ENCODE results near the gene CRTC2.
A peak's percentile ranks its signal among the peaks of the same experiment; 100 is the strongest.

CRTC2 gene

GRCh38 chr1:153970346-153970745, 11.9 kb upstream of the CRTC2 start:
- Histone ChIP-seq H3K4ac (ENCODE audit: low read depth, low read length) (no peak overlapping the region), H3K4me3 (ENCODE audit: low read depth, low read length) (no peak overlapping the region)
- no CpG with 5 or more reads among the region's 2 CpGs for WGBS (ENCODE audit: extremely low coverage, insufficient coverage, insufficient read length)

GRCh38 chr1:153968972-153969371, 10.6 kb upstream of the CRTC2 start:
- Histone ChIP-seq H4K8ac (ENCODE audit: low read depth, low read length) (no peak overlapping the region), H3K79me2 (ENCODE audit: control insufficient read depth, insufficient read depth, low read length, poor library complexity) (peaks cover 3% of the 10 kb centered on the region), H3K18ac (ENCODE audit: low read length) (no peak overlapping the region), H3K9me3 (ENCODE audit: insufficient read depth, low read depth, low read length) (peaks cover 2% of the 10 kb centered on the region), H3K4me3 (ENCODE audit: low read depth, low read length) (no peak overlapping the region), H3K4me2 (ENCODE audit: low read length) (no peak overlapping the region), H3K23ac (ENCODE audit: low read length) (no peak overlapping the region), H3K27me3 (ENCODE audit: insufficient read depth, low read length) (no peaks in the 10 kb centered on the region), H2BK5ac (ENCODE audit: low read depth, low read length, poor library complexity) (no peak overlapping the region), H3K4me1 (ENCODE audit: control insufficient read depth in 1 of 2, insufficient read depth in 2 of 2, low read length in 2 of 2) (peaks cover 6 to 10% of the 10 kb centered on the region in 2 experiments), H4K91ac (ENCODE audit: low read depth, low read length) (no peak overlapping the region), H3K4ac (ENCODE audit: low read depth, low read length) (no peak overlapping the region), H2BK120ac (ENCODE audit: insufficient read depth, low read length, poor library complexity) (no peak overlapping the region), H2BK12ac (ENCODE audit: low read length) (no peak overlapping the region), H3K9ac (ENCODE audit: low read length) (no peak overlapping the region), H3K27ac (ENCODE audit: low read depth, low read length) (no peak overlapping the region), H3K79me1 (ENCODE audit: low read length) (peaks cover 12% of the 10 kb centered on the region), H2AK5ac (ENCODE audit: low read length) (no peak overlapping the region), H3K36me3 (ENCODE audit: control insufficient read depth in 1 of 2, insufficient read depth in 2 of 2, low read length in 2 of 2) (peaks cover 8 to 12% of the 10 kb centered on the region in 2 experiments), H3K14ac (ENCODE audit: low read length) (no peak overlapping the region), H2AFZ (ENCODE audit: insufficient read depth, low read length, poor library complexity) (no peak overlapping the region), H4K12ac (ENCODE audit: low read depth, low read length) (no peak overlapping the region)
- no peak for DNase-seq
- no CpG with 5 or more reads among the region's 2 CpGs for WGBS (ENCODE audit: extremely low coverage, insufficient coverage, insufficient read length)

More at GRCh38 chr1:153970346-153970745, 11.9 kb upstream of the CRTC2 start:
- H3K27me3 ChIP-seq (ENCODE audit: insufficient read depth, low read length) = no peaks in the 10 kb centered on the region
- H4K8ac ChIP-seq (ENCODE audit: low read depth, low read length) = no peak overlapping the region
- H3K27ac ChIP-seq (ENCODE audit: low read depth, low read length) = no peak overlapping the region
- no peak overlapping the region for H3K18ac ChIP-seq (ENCODE audit: low read length)
- no peak overlapping the region for H3K23ac ChIP-seq (ENCODE audit: low read length)
- H2AK5ac ChIP-seq (ENCODE audit: low read length) = no peak overlapping the region
- no peak overlapping the region for H2BK12ac ChIP-seq (ENCODE audit: low read length)
- no peak overlapping the region for H3K14ac ChIP-seq (ENCODE audit: low read length)
- peaks cover 15 to 20% of the 10 kb centered on the region in 2 experiments for H3K36me3 ChIP-seq (ENCODE audit: control insufficient read depth in 1 of 2, insufficient read depth in 2 of 2, low read length in 2 of 2)
- H3K9ac ChIP-seq (ENCODE audit: low read length) = no peak overlapping the region
- no peak overlapping the region for H2BK5ac ChIP-seq (ENCODE audit: low read depth, low read length, poor library complexity)
- no peak overlapping the region for H2BK120ac ChIP-seq (ENCODE audit: insufficient read depth, low read length, poor library complexity)
- DNase-seq = no peak
- H2AFZ ChIP-seq (ENCODE audit: insufficient read depth, low read length, poor library complexity) = no peak overlapping the region
- no peak overlapping the region for H3K4me2 ChIP-seq (ENCODE audit: low read length)
- peaks cover 3% of the 10 kb centered on the region for H3K79me2 ChIP-seq (ENCODE audit: control insufficient read depth, insufficient read depth, low read length, poor library complexity)
- peaks cover 9% of the 10 kb centered on the region for H3K79me1 ChIP-seq (ENCODE audit: low read length)
- H4K91ac ChIP-seq (ENCODE audit: low read depth, low read length) = no peak overlapping the region
- no peak overlapping the region for H4K12ac ChIP-seq (ENCODE audit: low read depth, low read length)
- H3K9me3 ChIP-seq (ENCODE audit: insufficient read depth, low read depth, low read length) = peaks cover 2% of the 10 kb centered on the region
- peaks cover 6 to 10% of the 10 kb centered on the region in 2 experiments for H3K4me1 ChIP-seq (ENCODE audit: control insufficient read depth in 1 of 2, insufficient read depth in 2 of 2, low read length in 2 of 2)

- H4K12ac ChIP-seq (ENCODE audit: low read depth, low read length) = peak overlapping the region; percentile 82
- H2BK5ac ChIP-seq (ENCODE audit: low read depth, low read length, poor library complexity) = no peak overlapping the region
- peaks cover 6 to 10% of the 10 kb centered on the region in 2 experiments for H3K4me1 ChIP-seq (ENCODE audit: control insufficient read depth in 1 of 2, insufficient read depth in 2 of 2, low read length in 2 of 2)
- H3K9me3 ChIP-seq (ENCODE audit: insufficient read depth, low read depth, low read length) = no peaks in the 10 kb centered on the region
- peaks cover 3% of the 10 kb centered on the region for H3K79me2 ChIP-seq (ENCODE audit: control insufficient read depth, insufficient read depth, low read length, poor library complexity)
- peak overlapping the region; percentile 64 for H3K14ac ChIP-seq (ENCODE audit: low read length)
- H3K4me2 ChIP-seq (ENCODE audit: low read length) = peak overlapping the region; percentile 86
- H2BK120ac ChIP-seq (ENCODE audit: insufficient read depth, low read length, poor library complexity) = no peak overlapping the region
- H2BK12ac ChIP-seq (ENCODE audit: low read length) = no peak overlapping the region
- WGBS (ENCODE audit: extremely low coverage, insufficient coverage, insufficient read length) = no CpG with 5 or more reads among the region's 13 CpGs
- H3K23ac ChIP-seq (ENCODE audit: low read length) = no peak overlapping the region
- peak overlapping the region; percentile 9 for H3K4ac ChIP-seq (ENCODE audit: low read depth, low read length)
- H3K4me3 ChIP-seq (ENCODE audit: low read depth, low read length) = no peak overlapping the region
- H3K27me3 ChIP-seq (ENCODE audit: insufficient read depth, low read length) = no peaks in the 10 kb centered on the region
- no peak overlapping the region for H3K27ac ChIP-seq (ENCODE audit: low read depth, low read length)
- peak overlapping the region; percentile 0 for H3K9ac ChIP-seq (ENCODE audit: low read length)
- H3K79me1 ChIP-seq (ENCODE audit: low read length) = peaks cover 16% of the 10 kb centered on the region
- H3K36me3 ChIP-seq (ENCODE audit: control insufficient read depth in 1 of 2, insufficient read depth in 2 of 2, low read length in 2 of 2) = peaks cover 2 to 7% of the 10 kb centered on the region in 2 experiments
- no peak for DNase-seq
- no peak overlapping the region for H2AFZ ChIP-seq (ENCODE audit: insufficient read depth, low read length, poor library complexity)
- peak overlapping the region; percentile 75 for H4K8ac ChIP-seq (ENCODE audit: low read depth, low read length)
- H4K91ac ChIP-seq (ENCODE audit: low read depth, low read length) = peak overlapping the region; percentile 69
- H2AK5ac ChIP-seq (ENCODE audit: low read length) = peak overlapping the region; percentile 67
- H3K18ac ChIP-seq (ENCODE audit: low read length) = peak overlapping the region; percentile 5
Observed at GRCh38 chr1:153968408-153968807, 10.0 kb upstream of the CRTC2 start.

DNA sequence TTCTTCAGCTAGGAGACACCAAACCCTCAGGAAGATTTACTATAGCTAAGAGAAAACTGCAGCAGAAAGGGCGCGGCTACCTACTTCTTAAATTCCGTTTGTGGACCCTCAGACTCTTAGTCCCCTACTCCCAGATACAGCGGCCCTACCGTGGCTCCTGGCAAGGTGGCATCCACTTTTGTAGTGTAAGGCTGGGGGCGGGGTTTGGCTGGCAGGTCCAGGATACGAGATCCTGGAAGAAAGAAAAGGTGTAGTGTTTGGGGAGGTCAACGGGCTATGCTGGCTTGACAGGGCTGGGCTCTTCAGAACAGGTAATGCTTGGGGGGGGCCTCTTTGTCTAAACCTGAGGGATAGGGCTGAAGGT, 9.6 kb upstream of the CRTC2 start:
- Histone ChIP-seq H3K18ac (ENCODE audit: low read length) (peak overlapping the region; percentile 5), H3K4me2 (ENCODE audit: low read length) (peak overlapping the region; percentile 86), H4K12ac (ENCODE audit: low read depth, low read length) (peak overlapping the region; percentile 82), H3K4me3 (ENCODE audit: low read depth, low read length) (peak overlapping the region; percentile 25), H2BK5ac (ENCODE audit: low read depth, low read length, poor library complexity) (no peak overlapping the region), H3K4ac (ENCODE audit: low read depth, low read length) (peak overlapping the region; percentile 50), H3K4me1 (ENCODE audit: control insufficient read depth in 1 of 2, insufficient read depth in 2 of 2, low read length in 2 of 2) (peaks cover 6 to 10% of the 10 kb centered on the region in 2 experiments), H3K79me2 (ENCODE audit: control insufficient read depth, insufficient read depth, low read length, poor library complexity) (peaks cover 6% of the 10 kb centered on the region), H3K79me1 (ENCODE audit: low read length) (peaks cover 20% of the 10 kb centered on the region), H2BK12ac (ENCODE audit: low read length) (no peak overlapping the region), H4K91ac (ENCODE audit: low read depth, low read length) (peak overlapping the region; percentile 69), H3K9me3 (ENCODE audit: insufficient read depth, low read depth, low read length) (no peaks in the 10 kb centered on the region), H3K14ac (ENCODE audit: low read length) (peak overlapping the region; percentile 51), H3K9ac (ENCODE audit: low read length) (no peak overlapping the region), H4K8ac (ENCODE audit: low read depth, low read length) (peak overlapping the region; percentile 75), H3K23ac (ENCODE audit: low read length) (no peak overlapping the region), H3K27ac (ENCODE audit: low read depth, low read length) (peak overlapping the region; percentile 47), H2AK5ac (ENCODE audit: low read length) (peak overlapping the region; percentile 67), H2BK120ac (ENCODE audit: insufficient read depth, low read length, poor library complexity) (peak overlapping the region; percentile 49), H3K27me3 (ENCODE audit: insufficient read depth, low read length) (no peaks in the 10 kb centered on the region), H2AFZ (ENCODE audit: insufficient read depth, low read length, poor library complexity) (peak overlapping the region; percentile 11), H3K36me3 (ENCODE audit: control insufficient read depth in 1 of 2, insufficient read depth in 2 of 2, low read length in 2 of 2) (peaks cover 0 to 5% of the 10 kb centered on the region in 2 experiments)
- no peak for DNase-seq
- WGBS (ENCODE audit: extremely low coverage, insufficient coverage, insufficient read length) = no CpG with 5 or more reads among the region's 8 CpGs

Measured in trophoblast cell (in vitro differentiated cells and primary cell).